Panc1 (cell line): ENCODE data around the gene PSMC6. TPM values are rescaled to one million over a fixed set of nuclear protein-coding genes. Genes with fewer than 3 reads are reported as not detected.

Experiments
- ATAC-seq: fragments of 200-7000 bp; cut with Tn5 transposase; 2 replicates; pipeline ENCODE4 v1.9.1; 2020; ENCODE audit warnings: mild to moderate bottlenecking, moderate library complexity
- BruUV-seq: library from RNA; stranded (reverse); fragments of 400-500 nt; replicated peaks from 2 replicates; lab custom pipeline; 2021; lab: Mats Ljungman, UMichigan
- CTCF ChIA-PET: fragments of 300-600 bp; sonication (Branson Sonifier 250); formaldehyde crosslinking; loops from one replicate; lab custom pipeline; 2022; ENCODE audit warnings: antibody characterized with exemption; lab: Charles Lee
- POLR2A ChIA-PET: fragments of 300-600 bp; sonication (Branson Sonifier 250); formaldehyde crosslinking; loops from one replicate; lab custom pipeline; 2022; ENCODE audit warnings: antibody characterized with exemption; lab: Charles Lee
- DNase-seq: peaks from one replicate; pipeline ENCODE4 v3.0.0-alpha.2; 2010; ENCODE audit warnings: low read depth, low spot score
- H3K27ac ChIP-seq: 2 replicates; pipeline ENCODE4 v1.5.1; 2011; ENCODE audit warnings: mild to moderate bottlenecking, low read length, inconsistent platforms
- H3K27me3 ChIP-seq: fragments of 200-500 bp; sonication (Bioruptor generic); 2 replicates; pipeline ENCODE4 v1.6.0; 2014; ENCODE audit warnings: low read length, inconsistent platforms; ENCODE audit not compliant: control insufficient read depth, insufficient read depth
- H3K36me3 ChIP-seq: fragments of 200-500 bp; sonication (Bioruptor generic); 2 replicates; pipeline ENCODE4 v1.5.1; 2014; ENCODE audit warnings: inconsistent platforms, mild to moderate bottlenecking, low read length, moderate library complexity; ENCODE audit not compliant: control insufficient read depth, insufficient read depth
- H3K4me1 ChIP-seq: 2 replicates; pipeline ENCODE4 v1.5.1; 2011; ENCODE audit warnings: inconsistent platforms, mild to moderate bottlenecking, low read length, moderate library complexity; ENCODE audit not compliant: control insufficient read depth, insufficient read depth
- H3K4me3 ChIP-seq, 2 experiments: 2 replicates each; pipeline ENCODE4 v1.5.1; 2011 to 2012; ENCODE audit warnings: low read depth in 2 of 2, low read length in 2 of 2, mild to moderate bottlenecking in 2 of 2, inconsistent platforms in 1 of 2, moderate library complexity in 1 of 2
- H3K9me3 ChIP-seq: fragments of 200-500 bp; sonication (Bioruptor generic); 2 replicates; pipeline ENCODE4 v1.5.1; 2014; ENCODE audit warnings: low read depth, mild to moderate bottlenecking, inconsistent platforms, low read length, moderate library complexity; ENCODE audit not compliant: control insufficient read depth, insufficient read depth
- CTCF ChIP-seq: fragments of 450-650 bp; IDR thresholded peaks from 2 replicates; pipeline ENCODE4 v1.5.1; 2017; ENCODE audit warnings: mild to moderate bottlenecking
- POLR2AphosphoS5 ChIP-seq: IDR thresholded peaks from 2 replicates; pipeline ENCODE4 v1.6.1; 2012; ENCODE audit warnings: mild to moderate bottlenecking, low read depth, low read length, moderate library complexity
- REST ChIP-seq, 2 experiments: IDR thresholded peaks; 2 replicates each; pipeline ENCODE4 v1.6.1; 2011 to 2012; ENCODE audit warnings: low read depth in 2 of 2, control low read depth in 1 of 2, low read length in 1 of 2, mild to moderate bottlenecking in 1 of 2, moderate library complexity in 1 of 2; ENCODE audit not compliant: insufficient read depth in 1 of 2
- SIN3A ChIP-seq: IDR thresholded peaks from 2 replicates; pipeline ENCODE4 v1.6.1; 2012; ENCODE audit warnings: low read depth, mild to moderate bottlenecking, low read length, moderate library complexity, borderline replicate concordance; ENCODE audit not compliant: insufficient read depth
- TCF7L2 ChIP-seq: IDR thresholded peaks from 2 replicates; pipeline ENCODE4 v1.6.1; 2011; ENCODE audit warnings: mild to moderate bottlenecking, low read depth, low read length, inconsistent platforms
- in situ Hi-C: cut with HindIII; loops from 2 replicates; pipeline ENCODE4 v1.10.0; 2016; ENCODE audit warnings: low sequenced_read_pairs, low pct_unique_long_range_greater_than_20kb
- intact Hi-C: fragments of 100-400 bp; cut with micrococcal nuclease; formaldehyde crosslinking; loops from one replicate; pipeline ENCODE4 v1.10.0; 2022; ENCODE audit not compliant: unreplicated experiment
- total RNA-seq: library from RNA; stranded (reverse); gene quantifications from one replicate; pipeline ENCODE4 v1.2.1, GENCODE V29; 2021; ENCODE audit not compliant: unreplicated experiment

The PSMC6 gene
- total RNA-seq, 1 experiment from 2014 or later, result 62.1 TPM

- no peak overlapping the region for H3K4me3 ChIP-seq
- peaks cover 6% of the 10 kb centered on the region; the same call in 1 of the 2 replicates for H3K4me1 ChIP-seq
- POLR2A ChIA-PET, result interaction anchor here (0.7 kb wide), 1 partner anchor 1962 kb away, joined by 4 read pairs; no protein-coding TSS in a partner anchor
- no TSS peak for BruUV-seq
- DNase-seq (no peak), ATAC-seq (no peak)
- peak overlapping the region; percentile 68; the same call in 1 of the 2 replicates for H3K27ac ChIP-seq
- CTCF ChIA-PET, result no interaction called here
- no peaks in the 10 kb centered on the region for H3K9me3 ChIP-seq
- no peaks in the 10 kb centered on the region for H3K27me3 ChIP-seq
- H3K36me3 ChIP-seq, result no peaks in the 10 kb centered on the region
- intact Hi-C loops, result no loop called here
- no peak for TF ChIP-seq POLR2AphosphoS5
- TF ChIP-seq CTCF, result no peak
- no peak for TF ChIP-seq REST (IDR thresholded peaks at IDR 0.05; ENCODE audit: insufficient read depth in 1 of 2, low read depth in 2 of 2, low read length in 1 of 2)
- TF ChIP-seq SIN3A, result no peak
- no peak for TF ChIP-seq TCF7L2
- in situ Hi-C loops, result no loop called here
Measured at GRCh38 chr14:52700701-52701172, 6.3 kb upstream of the PSMC6 start.

GRCh38 chr14:52701223-52701622 is 5.8 kb upstream of the PSMC6 start:
- no TSS peak for BruUV-seq
- Histone ChIP-seq H3K4me1 (peaks cover 7% of the 10 kb centered on the region; the same call in 1 of the 2 replicates), H3K36me3 (no peaks in the 10 kb centered on the region), H3K9me3 (no peaks in the 10 kb centered on the region), H3K27ac (peak overlapping the region; percentile 68; the same call in 1 of the 2 replicates), H3K4me3 (no peak overlapping the region), H3K27me3 (no peaks in the 10 kb centered on the region)
- POLR2A ChIA-PET, result interaction anchor here (0.7 kb wide), 1 partner anchor 1962 kb away, joined by 4 read pairs; no protein-coding TSS in a partner anchor
- DNase-seq (no peak), ATAC-seq (no peak)
- intact Hi-C loops (no loop called here), in situ Hi-C loops (no loop called here)
- TF ChIP-seq SIN3A (no peak), CTCF (no peak), POLR2AphosphoS5 (no peak), TCF7L2 (no peak), REST (IDR thresholded peaks at IDR 0.05; ENCODE audit: insufficient read depth in 1 of 2, low read depth in 2 of 2, low read length in 1 of 2) (no peak)
- CTCF ChIA-PET, result interaction anchor here (0.7 kb wide), 1 partner anchor 1854 kb away, joined by 4 read pairs; no protein-coding TSS in a partner anchor
